Measurements from ENCODE around the gene DGKB.

Gene DGKB

GRCh38 chr7:14842523-14842922 is 60.0 kb downstream of the DGKB start:
- Histone ChIP-seq H3K27ac (replicated peaks) (no peak overlapping the region), H3K4me3 (replicated peaks; ENCODE audit: insufficient read depth, low read length) (no peak overlapping the region), H3K27me3 (ENCODE audit: insufficient read depth, poor library complexity, severe bottlenecking) (no peaks in the 10 kb centered on the region)
- TF ChIP-seq POLR2AphosphoS5 (IDR thresholded peaks at IDR 0.05; ENCODE audit: low read depth) (no peak), GABPA (IDR thresholded peaks at IDR 0.05; ENCODE audit: low read depth) (no peak), CTCF (IDR thresholded peaks at IDR 0.05; ENCODE audit: insufficient read depth, low read length) (no peak), REST (IDR thresholded peaks at IDR 0.05; ENCODE audit: insufficient replicate concordance, low read depth) (no peak), SPI1 (IDR thresholded peaks at IDR 0.05; ENCODE audit: borderline replicate concordance, low read depth) (no peak)
- no peak for DNase-seq (ENCODE audit: low read depth in 1 of 2, low spot score in 1 of 2)

GRCh38 chr7:14841869-14842268 is 60.7 kb downstream of the DGKB start:
- H3K27me3 ChIP-seq (ENCODE audit: insufficient read depth, poor library complexity, severe bottlenecking) = no peaks in the 10 kb centered on the region
- no peak overlapping the region for H3K27ac ChIP-seq (replicated peaks)
- DNase-seq (ENCODE audit: low read depth in 1 of 2, low spot score in 1 of 2) = no peak
- H3K4me3 ChIP-seq (replicated peaks; ENCODE audit: insufficient read depth, low read length) = no peak overlapping the region
- TF ChIP-seq CTCF (IDR thresholded peaks at IDR 0.05; ENCODE audit: insufficient read depth, low read length) = no peak
- TF ChIP-seq REST (IDR thresholded peaks at IDR 0.05; ENCODE audit: insufficient replicate concordance, low read depth) = no peak
- TF ChIP-seq POLR2AphosphoS5 (IDR thresholded peaks at IDR 0.05; ENCODE audit: low read depth) = no peak
- TF ChIP-seq GABPA (IDR thresholded peaks at IDR 0.05; ENCODE audit: low read depth) = no peak
- TF ChIP-seq SPI1 (IDR thresholded peaks at IDR 0.05; ENCODE audit: borderline replicate concordance, low read depth) = no peak

- no peak for DNase-seq (ENCODE audit: low read depth in 1 of 2, low spot score in 1 of 2)
- Histone ChIP-seq H3K27ac (replicated peaks) (no peak overlapping the region), H3K4me3 (replicated peaks; ENCODE audit: insufficient read depth, low read length) (no peak overlapping the region), H3K27me3 (ENCODE audit: insufficient read depth, poor library complexity, severe bottlenecking) (no peaks in the 10 kb centered on the region)
- TF ChIP-seq GABPA (IDR thresholded peaks at IDR 0.05; ENCODE audit: low read depth) = no peak
- TF ChIP-seq SPI1 (IDR thresholded peaks at IDR 0.05; ENCODE audit: borderline replicate concordance, low read depth) = no peak
- TF ChIP-seq REST (IDR thresholded peaks at IDR 0.05; ENCODE audit: insufficient replicate concordance, low read depth) = no peak
- no peak for TF ChIP-seq CTCF (IDR thresholded peaks at IDR 0.05; ENCODE audit: insufficient read depth, low read length)
- TF ChIP-seq POLR2AphosphoS5 (IDR thresholded peaks at IDR 0.05; ENCODE audit: low read depth) = no peak
Observed at GRCh38 chr7:14841086-14841485, 61.5 kb downstream of the DGKB start.
